Rectal smooth muscle tissue (tissue), 1 donor: ENCODE measurements around the gene OR7D4.

Experiments
- H3K27ac ChIP-seq: one replicate; pipeline ENCODE4 v1.7.0; 2013; ENCODE audit warnings: low read depth, low read length, inconsistent platforms
- H3K27me3 ChIP-seq: one replicate; pipeline ENCODE4 v1.7.0; 2013; ENCODE audit warnings: low read length; ENCODE audit not compliant: control insufficient read depth, insufficient read depth
- H3K36me3 ChIP-seq: one replicate; pipeline ENCODE4 v1.7.0; 2013; ENCODE audit warnings: low read length; ENCODE audit not compliant: control insufficient read depth, insufficient read depth
- H3K4me1 ChIP-seq: one replicate; pipeline ENCODE4 v1.7.0; 2013; ENCODE audit warnings: low read length; ENCODE audit not compliant: control insufficient read depth, insufficient read depth
- H3K4me3 ChIP-seq: one replicate; pipeline ENCODE4 v1.7.0; 2013; ENCODE audit warnings: low read length
- H3K9ac ChIP-seq: one replicate; pipeline ENCODE4 v1.7.0; 2013; ENCODE audit warnings: low read length

OR7D4 gene

DNA sequence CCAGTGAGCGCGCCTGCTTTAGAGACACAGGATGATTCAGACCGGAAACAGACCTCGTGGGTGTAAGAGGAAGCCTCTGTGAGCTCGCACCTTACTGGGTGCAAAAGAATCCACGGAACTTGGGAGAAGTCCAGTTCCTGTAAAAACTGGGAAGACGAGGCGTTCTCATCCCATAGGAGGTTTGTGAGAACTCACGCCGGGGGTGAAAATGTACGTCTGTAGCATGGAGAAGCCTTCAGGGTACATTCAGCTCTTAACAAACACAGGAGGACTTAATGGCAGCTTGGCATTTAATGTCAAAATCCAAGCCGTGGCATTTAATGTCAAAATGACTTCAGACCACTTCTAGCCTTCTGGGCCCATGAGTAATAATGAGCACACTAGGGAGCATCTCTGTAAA lies 58.0 kb downstream of the OR7D4 start:
- no peaks in the 10 kb centered on the region for H3K27me3 ChIP-seq
- H3K36me3 ChIP-seq = peaks cover 59% of the 10 kb centered on the region
- no peak overlapping the region for H3K4me3 ChIP-seq
- H3K27ac ChIP-seq = no peak overlapping the region
- H3K4me1 ChIP-seq = no peaks in the 10 kb centered on the region
- H3K9ac ChIP-seq = no peak overlapping the region
